Suprapubic skin (tissue), 4 donors: Measurements from ENCODE around the gene PRR33.

Experiments
- CTCF ChIP-seq, 2 donors: fragments of 200-600 bp in 1 of 2; fragments of 450-650 bp in 1 of 2; sonication (generic) in 1 of 2; IDR thresholded peaks; one replicate each; pipeline ENCODE4 v1.5.1; 2016 to 2019; ENCODE audit warnings: antibody characterized with exemption in 2 of 2, mild to moderate bottlenecking in 1 of 2, moderate library complexity in 1 of 2
- POLR2A ChIP-seq, 2 donors: fragments of 450-650 bp; IDR thresholded peaks; one replicate each; pipeline ENCODE4 v1.6.1; 2017; ENCODE audit warnings: antibody characterized with exemption in 2 of 2, mild to moderate bottlenecking in 2 of 2, moderate library complexity in 2 of 2
- POLR2AphosphoS5 ChIP-seq, 3 donors: sonication (generic); formaldehyde crosslinking; IDR thresholded peaks; one replicate each; pipeline ENCODE4 v1.6.1; 2017; ENCODE audit warnings: antibody characterized with exemption in 3 of 3

GRCh38 chr11:1847006-1847735 lies 44.5 kb downstream of the PRR33 start:
- no peak for TF ChIP-seq CTCF (IDR thresholded peaks at IDR 0.05)
- no peak for TF ChIP-seq POLR2AphosphoS5 (IDR thresholded peaks at IDR 0.05)
- no peak for TF ChIP-seq POLR2A (IDR thresholded peaks at IDR 0.05)
